WERI-Rb-1 (cell line): ENCODE data around the gene PRDM8.

ENCODE experiments used
- DNase-seq: peaks from one replicate; pipeline ENCODE4 v3.0.0-alpha.2; 2020
- H3K27ac ChIP-seq: fragments of 250-450 bp; sonication (Bioruptor Pico); 2 replicates; pipeline ENCODE4 v1.5.1; 2020; ENCODE audit warnings: mild to moderate bottlenecking, moderate library complexity
- H3K27me3 ChIP-seq: fragments of 250-450 bp; sonication (Bioruptor Pico); 2 replicates; pipeline ENCODE4 v1.5.1; 2021; ENCODE audit warnings: mild to moderate bottlenecking, low read depth, moderate library complexity; ENCODE audit not compliant: insufficient read depth, severe bottlenecking
- H3K36me3 ChIP-seq: fragments of 250-450 bp; sonication (Bioruptor Pico); 2 replicates; pipeline ENCODE4 v1.5.1; 2020; ENCODE audit warnings: mild to moderate bottlenecking, moderate library complexity
- H3K4me3 ChIP-seq: 2 replicates; pipeline ENCODE4 v1.5.1; 2011; ENCODE audit warnings: low read depth, mild to moderate bottlenecking, control low read depth, low read length
- H3K9me3 ChIP-seq: fragments of 250-450 bp; sonication (Bioruptor Pico); 2 replicates; pipeline ENCODE4 v1.5.1; 2021; ENCODE audit warnings: mild to moderate bottlenecking, moderate library complexity; ENCODE audit not compliant: severe bottlenecking
- CTCF ChIP-seq: IDR thresholded peaks from 2 replicates; pipeline ENCODE4 v1.5.1; 2011; ENCODE audit warnings: low read depth, mild to moderate bottlenecking, control low read depth, inconsistent platforms, low read length

Gene PRDM8

GRCh38 chr4:80188457-80188800, 8.9 kb upstream of the PRDM8 start:
- no peaks in the 10 kb centered on the region for H3K27me3 ChIP-seq
- no peaks in the 10 kb centered on the region for H3K9me3 ChIP-seq
- H3K4me3 ChIP-seq: no peak overlapping the region
- no peak for DNase-seq
- H3K36me3 ChIP-seq: peaks cover 30% of the 10 kb centered on the region
- no peak overlapping the region for H3K27ac ChIP-seq
- TF ChIP-seq CTCF: no peak

DNA sequence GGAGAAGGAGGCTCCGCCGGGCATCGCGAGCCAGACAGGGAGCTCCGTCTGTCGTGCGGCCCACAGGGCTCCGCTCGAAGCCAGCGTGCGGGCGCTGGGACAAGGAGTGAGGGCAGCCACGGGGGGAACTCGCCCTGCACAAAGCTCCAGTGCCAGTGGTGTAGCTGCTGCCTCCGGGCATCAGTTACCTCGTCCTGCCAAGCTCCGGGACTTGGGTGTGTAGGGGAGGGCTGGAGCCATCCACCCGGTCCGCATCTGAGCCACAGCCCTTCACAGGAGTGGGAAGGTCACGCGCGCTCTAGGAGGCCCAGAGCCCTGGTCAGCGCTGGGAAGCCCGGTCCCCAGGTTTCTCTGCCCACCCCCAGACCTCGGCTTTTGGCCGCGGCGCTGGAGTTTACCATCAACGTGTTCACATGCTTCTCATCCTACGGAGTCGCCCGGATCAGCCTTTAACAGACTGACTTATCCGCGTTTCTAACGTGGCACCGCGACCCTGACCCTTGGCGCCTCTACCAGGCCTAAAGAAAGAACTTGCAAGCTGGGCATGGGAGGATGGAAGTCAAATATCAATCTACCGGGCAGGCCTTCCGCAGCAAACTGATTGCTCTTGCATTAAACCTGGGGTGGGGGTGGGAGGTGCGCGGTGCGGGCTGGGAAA, 8.4 kb upstream of the PRDM8 start:
- DNase-seq: no peak
- TF ChIP-seq CTCF: no peak
- Histone ChIP-seq H3K9me3 (no peaks in the 10 kb centered on the region), H3K4me3 (no peak overlapping the region), H3K36me3 (peaks cover 30% of the 10 kb centered on the region), H3K27me3 (no peaks in the 10 kb centered on the region), H3K27ac (no peak overlapping the region)

GRCh38 chr4:80189581-80189955, 7.7 kb upstream of the PRDM8 start:
- DNase-seq: no peak
- no peaks in the 10 kb centered on the region for H3K9me3 ChIP-seq
- H3K4me3 ChIP-seq: no peak overlapping the region
- H3K27ac ChIP-seq: peak overlapping the region; percentile 36; the same call in 1 of the 2 replicates
- no peaks in the 10 kb centered on the region for H3K27me3 ChIP-seq
- no peak for TF ChIP-seq CTCF
- peaks cover 30% of the 10 kb centered on the region for H3K36me3 ChIP-seq

DNA sequence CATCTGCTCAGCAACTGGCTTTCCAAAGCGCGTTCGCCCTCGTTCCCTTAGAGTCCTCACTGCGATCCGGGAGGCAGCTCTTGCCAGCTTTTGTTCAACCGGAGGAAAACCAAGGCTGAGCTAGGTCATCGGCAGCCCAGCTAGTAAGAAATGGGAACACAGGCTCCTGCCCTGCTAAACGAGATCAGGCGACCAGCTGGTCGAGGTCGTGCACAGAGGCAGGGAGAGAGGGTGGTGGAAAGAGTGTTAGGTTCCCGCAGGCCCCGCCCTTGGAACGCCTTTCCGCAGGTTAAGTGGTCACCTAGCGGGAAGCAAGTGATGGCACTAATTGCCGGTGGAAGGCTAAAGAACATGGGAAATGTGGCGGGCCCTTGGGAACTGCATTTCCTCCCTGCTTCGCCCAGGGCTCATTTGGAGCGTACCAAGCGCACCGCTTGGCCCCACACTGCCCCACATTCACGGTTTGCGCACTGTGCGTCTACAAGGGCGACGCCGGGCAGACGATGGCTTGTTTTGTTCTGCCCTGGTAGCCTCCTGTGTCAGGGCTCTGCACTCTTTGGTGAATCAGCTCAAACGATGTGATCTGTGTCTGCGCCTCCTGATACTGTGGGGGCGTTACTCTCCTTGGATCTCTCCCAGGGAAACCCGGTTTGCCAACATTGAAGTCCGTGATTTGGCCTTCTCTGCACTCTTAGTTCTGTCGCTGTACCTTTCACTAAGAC, 7.2 kb upstream of the PRDM8 start:
- no peaks in the 10 kb centered on the region for H3K9me3 ChIP-seq
- peaks cover 30% of the 10 kb centered on the region for H3K36me3 ChIP-seq
- no peak for DNase-seq
- TF ChIP-seq CTCF: no peak
- peak overlapping the region; percentile 36; the same call in 1 of the 2 replicates for H3K27ac ChIP-seq
- H3K4me3 ChIP-seq: no peak overlapping the region
- no peaks in the 10 kb centered on the region for H3K27me3 ChIP-seq

DNA sequence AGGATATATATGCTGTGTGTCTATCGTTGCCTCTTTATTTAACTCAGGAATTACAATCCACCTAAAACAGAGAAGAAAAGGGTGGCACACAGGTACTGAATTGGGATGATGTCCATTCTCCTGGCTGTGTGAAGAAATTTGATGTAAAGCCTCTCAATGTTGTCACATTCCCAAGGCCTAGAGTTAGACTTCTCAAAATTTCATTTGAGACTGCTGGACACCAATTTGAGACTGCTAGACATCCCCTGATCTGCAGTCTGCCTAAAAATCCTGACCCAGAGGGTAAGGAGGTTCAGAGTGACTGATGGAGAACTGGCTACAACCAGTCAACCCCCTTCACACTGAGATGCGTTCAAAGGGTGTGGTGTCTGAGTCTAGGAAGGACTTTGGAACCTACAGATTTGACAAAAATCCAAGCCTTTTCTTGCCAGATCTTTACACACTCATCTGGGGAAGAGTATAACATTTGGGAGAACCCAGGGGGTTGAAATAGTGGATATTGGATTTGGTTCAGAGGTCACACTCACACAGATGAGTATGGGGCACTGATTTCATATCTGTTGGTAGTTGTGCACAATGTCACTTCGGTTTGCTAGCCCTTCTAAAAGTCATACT, 4.9 kb upstream of the PRDM8 start:
- peaks cover 30% of the 10 kb centered on the region for H3K36me3 ChIP-seq
- DNase-seq: no peak
- no peaks in the 10 kb centered on the region for H3K9me3 ChIP-seq
- H3K4me3 ChIP-seq: no peak overlapping the region
- no peak for TF ChIP-seq CTCF
- H3K27ac ChIP-seq: no peak overlapping the region
- H3K27me3 ChIP-seq: no peaks in the 10 kb centered on the region
